NCI-H446 treated with DMSO at 0.1 percent for 48 hours (cell line): Measurements from ENCODE around the gene GNB1.

Source experiments
- DNase-seq: peaks from one replicate; lab custom pipeline; 2025; lab: John Stamatoyannopoulos, UW

GNB1 gene

DNA sequence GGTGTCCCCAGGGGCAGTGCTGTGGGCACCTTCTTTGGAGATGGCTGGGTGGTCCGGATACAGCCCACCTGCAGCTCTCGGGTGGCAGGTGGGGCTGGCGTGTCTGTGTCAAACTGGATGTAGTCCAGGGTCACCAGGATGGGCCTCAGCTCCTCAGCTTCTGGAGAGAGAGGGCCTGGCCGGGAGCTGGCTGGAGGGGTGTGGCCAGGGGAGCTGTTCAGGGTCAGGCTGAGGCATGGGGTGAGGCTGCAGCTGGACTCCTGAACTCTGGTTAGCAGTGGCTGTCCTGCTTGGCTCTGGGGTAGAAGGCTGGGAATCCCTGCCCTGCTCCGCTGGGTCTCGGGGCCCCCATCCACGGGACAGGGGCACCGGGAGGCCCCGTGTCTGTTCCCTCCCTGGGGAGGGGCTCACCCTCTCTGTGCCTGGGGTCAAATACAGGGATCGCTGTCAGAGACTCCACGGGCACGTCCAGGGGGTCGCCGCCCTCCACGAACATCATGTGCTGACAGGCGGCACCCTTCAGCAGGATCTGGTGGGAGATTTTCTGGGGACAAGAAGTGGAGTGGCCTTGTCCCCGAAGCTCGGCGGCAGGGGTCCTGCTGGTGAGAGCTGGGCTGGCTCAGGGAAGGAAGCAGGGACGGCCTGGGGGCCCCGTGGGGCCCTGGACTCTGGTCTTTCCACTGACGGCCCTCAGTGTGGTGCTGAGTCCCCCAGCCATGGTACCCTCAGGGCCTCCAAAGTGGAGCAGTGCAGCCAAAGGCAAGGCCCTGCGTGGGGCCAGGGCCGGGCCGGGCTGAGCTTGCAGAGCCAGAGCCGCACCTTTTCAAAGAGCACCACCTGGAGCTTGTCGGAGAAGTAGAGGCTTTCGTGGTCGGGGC lies 32.3 kb upstream of the GNB1 start:
- DNase-seq: no peak

DNA sequence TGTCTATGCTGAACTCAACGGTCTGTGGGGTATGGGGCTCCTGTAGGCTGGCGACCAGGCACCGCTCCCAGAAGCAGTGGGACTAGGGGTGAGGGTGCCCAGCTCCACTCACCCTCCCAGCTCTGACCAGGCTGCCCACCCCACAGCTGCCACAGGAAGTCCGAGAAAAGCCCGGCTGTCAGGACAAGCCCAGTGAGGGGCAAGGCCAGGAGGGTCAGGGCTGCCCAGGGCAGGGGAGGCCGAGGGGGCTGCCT lies 31.7 kb upstream of the GNB1 start:
- no peak for DNase-seq

DNA sequence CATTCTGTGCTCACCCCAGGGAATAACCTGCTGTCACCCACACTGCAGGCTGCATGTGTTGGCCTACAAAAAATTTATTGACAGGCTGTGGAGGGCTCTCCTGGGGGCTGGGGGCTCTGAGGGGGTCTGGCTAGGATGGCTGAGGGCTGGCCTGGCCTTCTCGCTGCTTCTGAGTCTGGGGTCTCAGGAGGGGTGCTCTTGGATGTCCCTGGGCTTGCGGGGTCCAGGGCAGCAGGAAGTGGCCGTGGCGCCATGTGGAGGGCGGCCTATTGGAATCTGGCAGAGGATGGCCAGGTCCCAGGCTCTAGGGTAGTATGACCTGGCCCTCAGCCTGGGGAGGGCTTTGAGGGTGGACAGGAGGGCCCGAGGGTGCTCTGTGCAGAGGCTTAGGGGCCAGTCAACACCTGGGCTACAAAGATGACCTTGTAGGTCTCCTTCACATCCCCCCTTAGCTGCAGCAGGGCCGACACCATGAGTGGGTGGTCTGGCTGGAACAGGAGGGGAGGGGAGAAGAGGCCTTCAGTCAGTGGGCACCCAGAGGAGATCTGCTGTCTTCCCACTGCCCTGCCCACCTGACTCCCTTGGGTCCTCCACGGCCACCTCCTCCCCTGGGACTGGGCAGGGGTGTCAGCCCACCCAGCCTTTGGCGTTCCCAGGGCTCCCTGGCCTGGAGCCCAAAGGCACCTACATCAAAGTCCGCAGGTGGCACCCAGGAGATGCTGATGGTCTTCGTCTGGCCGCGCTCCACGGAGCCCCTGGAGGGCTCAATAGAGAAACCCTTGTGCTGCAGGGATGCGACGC lies 31.2 kb upstream of the GNB1 start:
- no peak for DNase-seq

DNA sequence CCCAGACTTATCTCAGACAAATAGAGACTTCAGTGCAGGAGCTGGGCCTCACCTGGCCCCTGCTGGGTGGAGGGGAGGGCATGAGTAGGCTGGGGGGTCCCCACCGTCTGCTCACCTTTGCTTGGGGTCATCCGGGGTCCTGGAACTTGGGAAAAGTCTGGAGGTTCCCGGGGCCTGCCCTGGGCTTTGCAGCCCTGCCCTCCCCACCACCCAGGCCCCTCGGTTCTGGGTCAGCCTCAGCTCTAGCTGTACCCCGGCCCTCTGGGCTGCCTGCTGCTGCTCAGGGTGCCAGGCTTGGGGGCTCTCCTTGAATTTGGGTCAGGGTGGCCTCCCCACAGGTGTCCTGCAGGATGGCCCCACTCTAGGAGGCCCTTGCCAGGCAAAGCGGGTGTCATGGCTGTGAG lies 30.6 kb upstream of the GNB1 start:
- no peak for DNase-seq

DNA sequence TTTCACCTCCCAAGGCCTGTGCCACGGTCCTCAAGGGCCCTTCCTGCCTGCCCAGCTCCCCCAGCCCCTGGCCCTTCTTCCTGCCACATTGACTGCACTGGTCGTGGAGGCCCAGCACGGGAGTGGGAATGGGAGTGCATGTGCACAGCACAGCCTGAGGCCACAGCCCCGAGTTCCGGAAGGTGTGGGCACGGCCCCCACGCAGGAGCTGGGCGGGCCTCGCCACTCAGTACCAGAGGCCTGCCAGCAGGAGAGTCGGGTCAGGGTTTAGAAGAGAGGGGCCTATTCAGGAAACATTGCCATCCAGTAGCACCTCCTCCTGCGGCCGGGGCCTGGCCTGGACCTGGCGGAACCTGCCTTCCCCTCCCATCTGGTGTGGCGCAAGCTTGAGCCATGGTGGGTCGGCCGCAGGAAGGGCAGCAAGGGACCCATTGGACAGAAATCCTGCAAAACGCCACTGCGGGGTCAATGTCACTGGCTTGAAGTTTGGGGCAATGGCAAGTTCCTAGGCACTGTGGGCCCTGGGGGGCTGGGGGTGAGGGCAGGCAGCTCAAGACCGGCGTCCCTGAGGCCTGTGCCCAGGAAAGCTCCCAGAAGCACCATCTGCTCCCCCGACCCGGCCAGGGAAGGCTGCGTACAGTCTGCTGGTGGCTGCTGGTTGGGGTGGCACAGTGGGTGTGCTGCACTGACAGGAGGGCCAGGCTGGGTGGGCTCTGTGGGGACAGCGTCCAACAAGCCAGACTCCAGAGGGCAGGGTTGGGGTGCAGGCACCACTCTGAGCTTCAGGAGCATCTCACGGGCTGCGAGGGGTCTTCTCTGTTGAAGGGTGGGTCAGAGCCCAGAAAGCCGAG lies 29.9 kb upstream of the GNB1 start:
- DNase-seq: no peak

DNA sequence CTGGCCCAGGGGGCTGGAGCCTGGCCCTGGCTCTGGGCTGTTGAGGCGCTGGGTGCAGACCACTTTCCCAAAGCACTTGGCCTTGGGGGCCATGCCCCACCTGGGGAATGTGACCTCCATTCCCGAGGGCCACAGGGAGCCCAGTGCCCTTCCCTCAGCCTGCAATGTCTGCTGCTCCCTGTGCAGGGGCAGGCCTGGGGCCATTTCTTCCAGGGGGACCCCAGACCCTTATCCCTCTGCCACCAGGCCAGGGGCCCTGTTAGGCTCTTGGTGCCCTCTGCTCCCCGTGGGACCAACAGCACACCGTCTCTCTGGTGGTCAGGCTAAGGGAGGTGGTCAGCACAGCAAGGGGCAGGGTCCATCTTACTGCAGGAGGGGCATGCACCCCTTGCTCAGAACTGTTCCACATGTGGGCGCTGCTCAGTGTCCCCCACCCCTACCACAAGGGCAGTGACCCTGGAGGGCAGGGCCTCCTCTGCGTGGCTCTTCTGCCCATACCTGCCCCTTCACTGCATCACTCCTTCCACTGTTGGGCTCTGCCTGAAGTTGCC lies 29.2 kb upstream of the GNB1 start:
- no peak for DNase-seq

- DNase-seq: peak; percentile 95
Observed at GRCh38 chr1:1919304-1920056, 28.6 kb upstream of the GNB1 start.

DNA sequence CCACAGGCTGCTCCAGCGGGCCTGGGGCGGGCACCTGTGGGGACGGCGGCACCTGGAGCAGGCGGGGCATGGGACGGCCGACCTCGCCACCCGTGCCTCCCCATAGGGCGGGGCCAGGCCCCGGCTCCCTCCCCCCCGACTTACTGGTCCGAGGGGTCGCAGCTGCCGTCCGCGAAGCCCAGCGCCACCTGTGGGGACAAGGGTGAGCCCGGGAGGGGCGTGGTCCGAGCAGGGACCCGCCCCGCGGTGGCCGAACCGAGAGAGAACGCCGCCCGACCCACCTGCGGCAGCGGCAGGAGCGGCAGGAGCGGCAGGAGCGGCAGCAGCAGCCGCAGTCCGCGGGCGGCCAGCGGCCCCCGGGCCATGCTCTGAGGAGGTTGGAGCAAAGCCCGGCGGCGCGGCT lies 28.0 kb upstream of the GNB1 start, which contains the start of gene TMEM52:
Gene TMEM52, minus strand, starts transcription at position 379 of the 403 bp plus-strand sequence. Its CDS starts 14 bp downstream, at position 365.
- DNase-seq: no peak

DNA sequence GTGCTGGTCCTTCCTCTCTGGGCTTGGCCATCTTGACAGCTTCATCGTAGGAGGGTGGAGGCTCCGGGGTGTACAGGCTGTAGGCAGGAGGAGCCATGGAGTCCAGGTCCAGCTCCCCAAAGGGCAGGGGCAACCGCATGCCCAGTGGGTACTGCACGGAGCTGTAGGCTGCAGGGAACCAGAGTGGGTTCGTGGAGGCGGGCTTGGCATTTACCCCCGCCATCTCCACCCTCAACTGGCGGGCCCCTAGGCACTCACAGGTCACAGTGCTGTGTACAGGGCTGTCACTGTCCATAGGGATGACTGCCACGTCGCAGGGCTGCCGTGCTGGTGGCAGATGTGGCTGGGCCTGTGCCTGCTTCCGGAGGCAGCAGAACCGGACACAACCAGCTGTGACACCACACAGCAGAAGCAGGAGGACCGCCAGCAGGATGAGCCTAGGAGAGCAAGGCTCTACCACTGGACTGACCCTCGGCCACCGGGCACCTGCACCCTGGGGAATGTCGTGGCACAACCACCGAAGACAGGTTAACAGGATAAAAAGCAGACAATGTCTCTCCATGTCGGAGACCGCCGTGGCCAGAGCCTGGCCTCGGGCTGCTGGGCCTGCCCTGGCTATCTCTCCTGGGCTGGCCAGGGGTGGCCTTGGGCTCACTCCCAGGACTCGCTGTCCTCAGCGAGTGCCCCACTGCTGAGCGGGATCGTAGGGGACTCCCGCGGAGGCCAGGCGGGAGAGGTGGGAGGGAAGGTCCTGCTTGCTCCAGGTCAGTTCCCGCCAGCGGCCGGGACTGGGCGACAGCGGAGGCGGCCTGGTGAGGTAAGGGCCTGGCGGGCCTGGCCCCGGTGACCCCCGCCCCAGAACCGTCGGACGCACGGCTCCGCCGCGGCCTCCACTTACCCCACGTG lies 27.4 kb upstream of the GNB1 start:
- DNase-seq: no peak

DNA sequence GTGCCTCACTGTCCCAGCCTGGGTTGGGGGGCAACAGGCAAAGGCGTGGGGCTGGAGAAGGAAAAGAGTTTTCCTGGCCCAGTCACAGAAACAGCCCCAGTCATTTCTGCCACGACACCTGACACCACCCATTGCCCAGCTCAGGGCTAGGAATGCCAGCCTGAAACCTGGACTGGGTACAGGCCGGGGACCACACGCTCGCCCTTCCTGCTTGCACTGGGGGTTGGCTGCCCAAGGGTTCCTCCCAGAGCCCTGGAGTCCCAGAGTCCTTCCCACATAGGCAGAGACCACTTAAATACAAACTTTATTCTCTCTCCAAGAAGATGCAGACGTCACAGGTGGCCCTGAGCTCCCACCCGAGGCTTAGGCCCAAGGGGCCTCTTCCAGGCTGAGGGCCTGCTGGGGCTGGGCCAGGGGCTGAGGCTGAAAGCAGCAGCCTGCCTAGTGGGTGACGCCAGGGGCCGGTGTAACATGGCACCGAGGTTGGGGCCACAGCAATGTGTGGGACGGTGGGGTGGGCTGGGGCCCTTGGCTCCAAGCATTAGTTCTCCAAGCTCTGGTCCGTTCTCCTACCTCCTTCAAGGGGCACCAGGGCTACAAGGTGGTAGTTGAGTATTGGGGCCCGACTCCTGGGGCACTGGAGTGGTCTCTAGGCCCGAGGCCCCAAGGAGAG lies 26.6 kb upstream of the GNB1 start:
- DNase-seq: no peak

DNA sequence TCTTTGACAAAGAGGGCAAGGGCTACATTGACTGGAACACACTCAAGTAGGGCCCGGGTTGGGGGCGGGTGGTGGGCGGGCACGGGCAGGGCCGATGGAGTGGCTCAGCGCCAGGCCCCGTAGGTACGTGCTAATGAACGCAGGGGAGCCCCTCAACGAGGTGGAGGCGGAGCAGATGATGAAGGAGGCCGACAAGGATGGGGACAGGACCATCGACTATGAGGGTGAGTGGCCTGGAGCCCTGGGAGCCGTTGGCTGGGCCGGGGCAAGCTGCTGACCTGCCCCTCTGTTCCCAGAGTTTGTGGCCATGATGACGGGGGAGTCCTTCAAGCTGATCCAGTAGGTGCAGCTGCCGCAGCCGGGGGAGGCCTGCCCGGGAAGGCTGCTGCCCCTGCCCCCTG lies 26.0 kb upstream of the GNB1 start:
- no peak for DNase-seq

DNA sequence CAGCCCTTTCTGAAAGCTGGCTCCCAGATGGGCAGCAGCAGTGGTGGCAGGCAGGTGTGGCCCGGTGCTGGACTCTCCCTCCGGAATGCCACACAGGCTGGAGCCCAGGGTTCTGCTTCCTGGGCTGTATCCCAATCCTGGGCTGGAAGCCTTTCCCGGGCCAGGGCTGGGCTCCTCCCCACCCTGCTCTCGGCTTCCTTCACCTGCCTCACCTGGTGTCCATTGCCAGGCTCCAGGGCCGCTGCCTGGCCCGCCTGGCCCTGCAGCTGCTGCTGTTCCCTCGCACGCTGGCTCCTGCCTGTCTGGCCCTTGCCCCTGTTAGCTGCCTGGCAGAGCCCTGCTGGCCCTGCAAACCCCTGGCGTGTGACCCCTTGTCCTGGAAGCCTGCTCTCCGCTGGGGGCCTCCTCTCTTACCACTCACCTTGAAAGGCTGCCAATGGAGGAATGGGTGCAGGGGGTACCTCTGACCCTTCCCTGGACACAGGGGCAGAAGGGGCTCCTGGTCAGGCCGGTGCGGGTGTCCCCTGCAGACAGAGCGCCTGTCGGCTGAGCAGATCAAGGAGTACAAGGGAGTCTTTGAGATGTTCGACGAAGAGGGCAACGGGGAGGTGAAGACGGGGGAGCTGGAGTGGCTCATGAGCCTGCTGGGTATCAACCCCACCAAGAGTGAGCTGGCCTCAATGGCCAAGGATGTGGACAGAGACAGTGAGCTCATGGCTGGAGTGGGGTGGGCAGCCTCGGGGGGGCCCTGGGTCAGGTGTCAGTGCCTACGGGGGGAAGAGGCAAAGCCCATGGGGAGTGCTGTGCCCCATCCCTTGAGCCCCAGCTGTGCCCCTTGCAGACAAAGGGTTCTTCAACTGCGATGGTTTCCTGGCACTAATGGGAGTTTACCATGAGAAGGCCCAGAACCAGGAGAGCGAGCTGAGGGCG lies 25.3 kb upstream of the GNB1 start:
- DNase-seq: no peak

DNA sequence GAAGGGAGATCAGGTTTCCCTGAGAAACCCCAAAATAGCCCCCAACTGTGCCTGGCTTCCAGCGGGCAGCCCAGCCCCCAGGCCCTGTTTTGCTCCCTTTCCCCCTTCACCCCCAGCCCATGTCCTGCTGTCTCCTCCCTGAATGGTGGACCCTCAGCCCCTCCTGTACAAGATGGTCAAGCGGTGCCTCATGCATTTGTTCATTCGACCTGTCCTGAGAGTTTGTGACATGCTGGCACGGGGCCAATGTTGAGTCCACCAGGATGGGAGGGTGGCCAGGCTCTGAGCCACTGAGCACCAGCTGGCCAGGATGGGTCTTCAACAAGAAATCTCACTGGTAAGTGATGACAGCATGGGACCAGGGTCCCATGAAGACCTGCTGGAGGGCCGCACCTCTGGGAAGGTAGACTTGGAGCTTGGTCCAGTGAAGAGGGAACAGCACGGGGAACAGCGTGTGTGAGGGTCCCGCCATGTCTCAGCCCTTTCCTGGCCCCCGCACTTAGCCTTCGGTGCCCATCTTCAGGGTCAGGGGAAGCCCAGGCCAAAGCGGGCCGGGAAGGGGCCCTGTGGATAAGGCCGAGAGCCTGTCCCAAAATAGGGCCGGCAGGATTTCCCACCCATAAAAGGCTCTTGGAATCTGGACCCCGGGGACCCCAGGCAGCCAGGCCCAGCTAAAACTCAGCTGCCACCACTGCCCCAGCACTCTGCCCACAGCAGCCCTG lies 24.2 kb upstream of the GNB1 start, which contains the start of gene CALML6:
Gene CALML6, plus strand, starts transcription at position 290 of the 722 bp plus-strand sequence. Its CDS starts 21 bp downstream, at position 311.
- DNase-seq: no peak

DNA sequence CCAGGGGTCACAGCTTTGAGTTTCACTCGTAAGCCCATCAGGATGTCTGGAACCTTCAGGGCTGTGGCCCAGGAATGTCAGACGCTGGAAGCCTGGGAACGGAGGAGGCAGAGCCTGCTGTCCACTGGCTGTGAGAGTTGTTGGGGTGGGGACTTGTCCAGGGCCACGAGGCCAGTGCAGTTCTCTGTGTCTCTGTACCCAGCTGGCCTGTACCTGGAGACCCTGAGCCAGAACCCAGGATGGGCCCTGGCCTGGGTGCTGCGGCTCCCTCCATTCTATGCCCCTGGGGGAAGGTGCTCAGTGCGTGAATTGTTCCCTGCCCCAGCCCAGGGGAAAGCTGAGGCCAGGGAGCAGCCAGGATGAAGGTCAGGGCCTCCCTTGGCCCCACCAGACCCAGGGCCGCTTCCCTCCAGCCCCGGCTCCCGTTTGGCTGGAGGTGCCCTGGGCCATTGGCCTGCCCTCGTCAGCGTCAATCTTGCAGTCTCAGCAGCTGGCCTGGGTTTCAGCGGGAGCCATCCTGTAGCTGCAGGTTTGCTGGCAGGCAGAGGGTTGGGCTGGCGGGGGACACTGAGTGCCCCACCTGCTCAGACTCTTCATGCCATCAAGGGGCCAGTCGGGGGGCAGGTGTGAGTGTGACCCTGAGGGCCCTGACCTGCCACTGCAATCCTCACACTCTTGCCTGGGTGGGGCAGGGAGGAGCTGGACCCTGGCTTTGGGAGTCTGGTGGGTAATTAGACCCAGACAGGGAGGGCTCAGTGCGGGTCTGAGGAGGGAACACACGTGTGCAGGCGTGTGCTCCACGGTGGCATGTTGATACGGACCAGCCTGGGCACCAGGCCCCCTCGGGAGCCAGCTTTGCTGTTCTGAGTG lies 23.4 kb upstream of the GNB1 start:
- DNase-seq: no peak

DNA sequence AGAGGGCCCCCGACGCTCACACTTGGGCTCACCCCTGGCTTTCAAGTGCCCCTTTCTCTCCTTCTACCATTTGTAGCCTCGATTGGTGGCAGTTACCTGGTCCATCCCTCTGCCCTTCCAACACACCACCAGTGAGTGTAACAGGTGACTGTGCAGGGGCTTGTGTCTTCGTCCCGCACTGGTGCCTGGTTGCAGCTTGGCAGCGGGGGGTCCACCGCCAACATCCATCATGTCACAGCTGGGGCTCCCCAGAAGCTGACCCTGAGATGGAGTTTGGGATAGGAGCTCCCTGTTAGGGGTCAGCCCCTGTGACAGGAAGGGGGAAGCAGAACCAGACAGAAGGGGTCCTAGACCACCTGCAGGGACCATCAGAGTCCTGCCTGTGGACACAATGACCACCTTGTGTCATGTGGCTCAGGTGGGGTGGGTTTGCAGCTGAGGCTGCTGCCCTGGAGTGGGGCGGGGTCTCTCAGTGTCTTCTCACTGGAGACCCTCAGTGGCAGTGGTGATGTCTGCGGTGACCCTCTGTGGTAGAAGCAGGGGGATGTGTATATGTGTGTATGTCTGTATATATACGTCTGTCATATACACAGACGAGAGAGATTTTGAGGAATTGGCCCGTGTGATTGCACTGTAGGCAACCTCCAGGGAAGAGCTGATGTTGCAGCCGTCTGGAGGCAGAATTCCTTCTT lies 20.6 kb upstream of the GNB1 start:
- no peak for DNase-seq

- DNase-seq: no peak
Observed at GRCh38 chr1:1910651-1911331, 19.9 kb upstream of the GNB1 start.
